Naive thymus-derived CD8-positive, alpha-beta T cell (primary cell): ENCODE measurements around the gene TNFAIP8L2. TPM values are rescaled to one million over a fixed set of nuclear protein-coding genes. Genes with fewer than 3 reads are reported as not detected.
A peak's percentile ranks its signal among the peaks of the same experiment; 100 is the strongest.

Experiments
- ATAC-seq, 2 donors: fragments of 150-1000 bp; cut with Tn5 transposase in 1 of 2; sonication (Bioruptor Pico), chemical (Tn5 transposase) in 1 of 2; 1 replicate in 1 of 2; 2 replicates in 1 of 2; pipeline ENCODE4 v1.10.0; 2021; ENCODE audit warnings: mild to moderate bottlenecking in 2 of 2, moderate library complexity in 2 of 2
- POLR2A ChIA-PET: fragments of 350-600 bp; sonication (Branson Sonifier 250); formaldehyde crosslinking; loops from one replicate; lab custom pipeline; 2021; ENCODE audit warnings: antibody characterized with exemption; lab: Charles Lee
- DNase-seq, 10 donors: peaks; one replicate each; pipeline versions ENCODE4 v3.0.0 to v3.0.0-alpha.2; 2020 to 2022
- H3K27ac Mint-ChIP-seq, 10 donors: one replicate each; pipeline ENCODE4 v1.8.0; 2020 to 2022; ENCODE audit warnings: mild to moderate bottlenecking in 10 of 10, mixed read lengths in 10 of 10, moderate library complexity in 4 of 10, inconsistent platforms in 1 of 10
- H3K27me3 Mint-ChIP-seq, 5 donors: one replicate each; pipeline ENCODE4 v1.8.0; 2021 to 2022; ENCODE audit warnings: mixed read lengths in 5 of 5
- H3K36me3 Mint-ChIP-seq, 3 donors: one replicate each; pipeline ENCODE4 v1.8.0; 2020 to 2022; ENCODE audit warnings: mixed read lengths in 3 of 3, mild to moderate bottlenecking in 2 of 3, inconsistent platforms in 1 of 3
- H3K4me1 Mint-ChIP-seq, 4 donors: one replicate each; pipeline ENCODE4 v1.8.0; 2021 to 2022; ENCODE audit warnings: mixed read lengths in 4 of 4
- H3K4me3 Mint-ChIP-seq, 10 donors: one replicate each; pipeline ENCODE4 v1.8.0; 2020 to 2022; ENCODE audit warnings: mild to moderate bottlenecking in 10 of 10, mixed read lengths in 10 of 10, moderate library complexity in 6 of 10, inconsistent platforms in 1 of 10
- H3K9me3 Mint-ChIP-seq, 9 donors: one replicate each; pipeline ENCODE4 v1.8.0; 2020 to 2022; ENCODE audit warnings: mixed read lengths in 9 of 9, mild to moderate bottlenecking in 3 of 9, inconsistent platforms in 1 of 9, moderate library complexity in 1 of 9
- polyA plus RNA-seq, 3 donors: library from polyadenylated mRNA; unstranded; fragments of 300-500 nt; fragmentation: Illumina TruSeq; gene quantifications; one replicate each; pipeline ENCODE4 v1.2.3, GENCODE V29; 2021
- total RNA-seq, 8 experiments: library from RNA in 2 of 8; stranded (reverse) in 2 of 8; gene quantifications; one replicate each; pipeline ENCODE4 v1.2.3 and lab custom pipeline; 2021 to 2026

TNFAIP8L2 gene
- total and polyA plus RNA-seq, 5 experiments from 2014 or later, result 9.9 to 37.4 (median 31.5) TPM

- DNase-seq, result no peak
- Mint-ChIP-seq H3K36me3 (no peaks in the 10 kb centered on the region), H3K27ac (no peak overlapping the region), H3K4me3 (peak overlapping the region in 1 of 10 donors; percentile 24), H3K27me3 (no peaks in the 10 kb centered on the region), H3K4me1 (peaks cover 5 to 21% (median 12%) of the 10 kb centered on the region in 4 donors), H3K9me3 (no peaks in the 10 kb centered on the region)
- POLR2A ChIA-PET, result no interaction called here
- no peak for ATAC-seq
Measured at GRCh38 chr1:151134991-151135390, 21.5 kb upstream of the TNFAIP8L2 start.

- Mint-ChIP-seq H3K27ac (peak overlapping the region in 3 of 10 donors; percentile 17 to 43 (median 34)), H3K9me3 (no peaks in the 10 kb centered on the region), H3K4me3 (no peak overlapping the region), H3K36me3 (no peaks in the 10 kb centered on the region), H3K4me1 (peaks cover 5 to 21% (median 10%) of the 10 kb centered on the region in 4 donors), H3K27me3 (no peaks in the 10 kb centered on the region)
- no peak for ATAC-seq
- POLR2A ChIA-PET, result no interaction called here
- no peak for DNase-seq
Measured at GRCh38 chr1:151135433-151136385, 20.7 kb upstream of the TNFAIP8L2 start.

GRCh38 chr1:151137789-151138188 is 18.7 kb upstream of the TNFAIP8L2 start:
- Mint-ChIP-seq H3K27me3 (no peaks in the 10 kb centered on the region), H3K27ac (no peak overlapping the region), H3K9me3 (no peaks in the 10 kb centered on the region), H3K4me1 (peaks cover 0 to 8% (median 2%) of the 10 kb centered on the region in 4 donors), H3K36me3 (no peaks in the 10 kb centered on the region), H3K4me3 (peak overlapping the region in 1 of 10 donors; percentile 39)
- POLR2A ChIA-PET, result interaction anchor here (0.6 kb wide), 1 partner anchor 10 kb away, joined by 6 read pairs; no protein-coding TSS in a partner anchor
- no peak for ATAC-seq
- no peak for DNase-seq

- no peak for ATAC-seq
- no peaks in the 10 kb centered on the region for H3K36me3 Mint-ChIP-seq
- H3K27ac Mint-ChIP-seq, result no peak overlapping the region
- POLR2A ChIA-PET, result interaction anchor here (3.9 kb wide), 1 partner anchor 11 kb away, joined by 24 read pairs; no protein-coding TSS in a partner anchor
- H3K9me3 Mint-ChIP-seq, result no peaks in the 10 kb centered on the region
- H3K27me3 Mint-ChIP-seq, result no peaks in the 10 kb centered on the region
- no peak for DNase-seq
- H3K4me1 Mint-ChIP-seq, result peaks cover 11 to 21% (median 14%) of the 10 kb centered on the region in 4 donors
- H3K4me3 Mint-ChIP-seq, result no peak overlapping the region
Measured at GRCh38 chr1:151142411-151143056, 13.9 kb upstream of the TNFAIP8L2 start.

GRCh38 chr1:151143057-151143435 is 13.4 kb upstream of the TNFAIP8L2 start:
- POLR2A ChIA-PET, result interaction anchor here (1.1 to 3.9 kb wide), 2 partner anchors 11 to 85 kb away, joined by 5 to 24 read pairs; no protein-coding TSS in a partner anchor
- H3K4me3 Mint-ChIP-seq, result no peak overlapping the region
- peaks cover 11 to 23% (median 14%) of the 10 kb centered on the region in 4 donors for H3K4me1 Mint-ChIP-seq

GRCh38 chr1:151143986-151144385 is 12.5 kb upstream of the TNFAIP8L2 start:
- DNase-seq (no peak), ATAC-seq (no peak)
- Mint-ChIP-seq H3K36me3 (no peaks in the 10 kb centered on the region), H3K9me3 (no peaks in the 10 kb centered on the region), H3K4me1 (peaks cover 11 to 23% (median 14%) of the 10 kb centered on the region in 4 donors), H3K4me3 (no peak overlapping the region), H3K27me3 (no peaks in the 10 kb centered on the region), H3K27ac (no peak overlapping the region)
- POLR2A ChIA-PET, result interaction anchor here (1.1 to 3.9 kb wide), 2 partner anchors 12 to 86 kb away, joined by 5 to 24 read pairs; no protein-coding TSS in a partner anchor

More at GRCh38 chr1:151143057-151143435, 13.4 kb upstream of the TNFAIP8L2 start:
- no peaks in the 10 kb centered on the region for H3K9me3 Mint-ChIP-seq
- ATAC-seq, result no peak
- no peaks in the 10 kb centered on the region for H3K36me3 Mint-ChIP-seq
- H3K27ac Mint-ChIP-seq, result no peak overlapping the region
- no peak for DNase-seq
- H3K27me3 Mint-ChIP-seq, result no peaks in the 10 kb centered on the region

- H3K4me3 Mint-ChIP-seq, result peak overlapping the region in 9 of 10 donors; percentile 2 to 99 (median 50)
- H3K27me3 Mint-ChIP-seq, result no peaks in the 10 kb centered on the region
- H3K9me3 Mint-ChIP-seq, result no peaks in the 10 kb centered on the region
- no peaks in the 10 kb centered on the region for H3K36me3 Mint-ChIP-seq
- DNase-seq, result no peak
- POLR2A ChIA-PET, result interaction anchor here (0.6 to 4.4 kb wide), 5 partner anchors 13 to 29 kb away, joined by 3 to 24 read pairs (median 6); no protein-coding TSS in a partner anchor
- peak overlapping the region in 1 of 10 donors; percentile 25 for H3K27ac Mint-ChIP-seq
- peaks cover 11 to 23% (median 14%) of the 10 kb centered on the region in 4 donors for H3K4me1 Mint-ChIP-seq
- no peak for ATAC-seq
Measured at GRCh38 chr1:151144474-151145303, 11.8 kb upstream of the TNFAIP8L2 start.

GRCh38 chr1:151145304-151146071 is 11.0 kb upstream of the TNFAIP8L2 start:
- peak overlapping the region; percentile 91 to 100 (median 97) for H3K4me3 Mint-ChIP-seq
- no peaks in the 10 kb centered on the region for H3K36me3 Mint-ChIP-seq
- peaks cover 11 to 23% (median 14%) of the 10 kb centered on the region in 4 donors for H3K4me1 Mint-ChIP-seq
- ATAC-seq (peak; percentile 18 to 21), DNase-seq (peak in 2 of 10 donors; percentile 29 to 39)
- H3K27me3 Mint-ChIP-seq, result no peaks in the 10 kb centered on the region
- H3K9me3 Mint-ChIP-seq, result no peaks in the 10 kb centered on the region
- peak overlapping the region in 4 of 10 donors; percentile 47 to 97 (median 78) for H3K27ac Mint-ChIP-seq
- POLR2A ChIA-PET, result interaction anchor here (0.6 to 4.4 kb wide), 5 partner anchors 12 to 220 kb away, joined by 3 to 20 read pairs (median 3); partner anchors contain the start of gene SETDB1

GRCh38 chr1:151146072-151146411 is 10.4 kb upstream of the TNFAIP8L2 start:
- DNase-seq (peak in 1 of 10 donors; percentile 9), ATAC-seq (peak; percentile 9 to 23)
- H3K4me3 Mint-ChIP-seq, result peak overlapping the region; percentile 91 to 100 (median 97)
- H3K27ac Mint-ChIP-seq, result peak overlapping the region in 6 of 10 donors; percentile 47 to 97 (median 92)
- no peaks in the 10 kb centered on the region for H3K9me3 Mint-ChIP-seq
- peaks cover 11 to 23% (median 14%) of the 10 kb centered on the region in 4 donors for H3K4me1 Mint-ChIP-seq
- no peaks in the 10 kb centered on the region for H3K27me3 Mint-ChIP-seq
- H3K36me3 Mint-ChIP-seq, result no peaks in the 10 kb centered on the region
- POLR2A ChIA-PET, result interaction anchor here (0.6 to 4.4 kb wide), 4 partner anchors 10 to 220 kb away, joined by 3 to 20 read pairs (median 6); partner anchors contain the start of genes SETDB1 and TNFAIP8L2

GRCh38 chr1:151146412-151147131 is 9.9 kb upstream of the TNFAIP8L2 start, which contains the start of gene SEMA6C:
Gene SEMA6C (minus strand): TSS chr1:151146631. CDS start chr1:151142621, 4,010 bp downstream.
- H3K9me3 Mint-ChIP-seq, result no peaks in the 10 kb centered on the region
- DNase-seq (peak; percentile 74 to 90 (median 82)), ATAC-seq (peak; percentile 98 to 99)
- no peaks in the 10 kb centered on the region for H3K36me3 Mint-ChIP-seq
- no peaks in the 10 kb centered on the region for H3K27me3 Mint-ChIP-seq
- peak within 1 kb of the TSS; percentile 61 to 97 (median 86) for H3K27ac Mint-ChIP-seq
- peaks cover 11 to 23% (median 14%) of the 10 kb centered on the region in 4 donors for H3K4me1 Mint-ChIP-seq
- H3K4me3 Mint-ChIP-seq, result peak within 1 kb of the TSS; percentile 91 to 100 (median 97)
- POLR2A ChIA-PET, result interaction anchor here (0.6 to 4.4 kb wide), 4 partner anchors 10 to 221 kb away, joined by 3 to 20 read pairs (median 6); partner anchors contain the start of genes SETDB1 and TNFAIP8L2
